ENCODE measurements around the gene CBLB. TPM values are rescaled to one million over a fixed set of nuclear protein-coding genes. Genes with fewer than 3 reads are reported as not detected.

The CBLB gene
- total RNA-seq, 1 experiment from 2014 or later, result 8.6 TPM

DNA sequence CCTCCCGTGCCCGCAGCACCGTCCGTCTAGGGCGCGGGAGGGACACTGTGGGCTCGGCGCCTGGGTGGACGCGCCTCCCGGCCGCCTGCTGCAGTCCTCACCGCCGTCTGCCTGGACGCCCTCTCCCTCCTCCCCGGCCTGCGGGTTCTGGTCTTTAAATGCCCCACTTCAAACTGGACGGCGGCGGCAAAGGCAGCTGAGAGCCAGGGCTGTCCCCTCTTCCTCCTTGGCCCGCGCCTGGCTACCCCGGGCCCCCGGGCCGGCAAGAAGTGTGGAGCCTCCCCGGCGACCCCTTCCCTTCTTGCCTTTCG, 426 bp downstream of the CBLB start:
- ChIA-PET POLR2A (no interaction called here), CTCF (no interaction called here)
- no TSS peak for BruUV-seq (replicated peaks)
- H3K36me3 ChIP-seq (ENCODE audit: control insufficient read depth, insufficient read depth, low read length), result no peaks in the 10 kb centered on the region
- H3K27ac ChIP-seq (ENCODE audit: low read length), result peak overlapping the region; percentile 74
- H3K9me3 ChIP-seq (ENCODE audit: control insufficient read depth, insufficient read depth, low read depth, low read length), result no peaks in the 10 kb centered on the region
- peak; percentile 60 for ATAC-seq
- TF ChIP-seq, protein P1, sequence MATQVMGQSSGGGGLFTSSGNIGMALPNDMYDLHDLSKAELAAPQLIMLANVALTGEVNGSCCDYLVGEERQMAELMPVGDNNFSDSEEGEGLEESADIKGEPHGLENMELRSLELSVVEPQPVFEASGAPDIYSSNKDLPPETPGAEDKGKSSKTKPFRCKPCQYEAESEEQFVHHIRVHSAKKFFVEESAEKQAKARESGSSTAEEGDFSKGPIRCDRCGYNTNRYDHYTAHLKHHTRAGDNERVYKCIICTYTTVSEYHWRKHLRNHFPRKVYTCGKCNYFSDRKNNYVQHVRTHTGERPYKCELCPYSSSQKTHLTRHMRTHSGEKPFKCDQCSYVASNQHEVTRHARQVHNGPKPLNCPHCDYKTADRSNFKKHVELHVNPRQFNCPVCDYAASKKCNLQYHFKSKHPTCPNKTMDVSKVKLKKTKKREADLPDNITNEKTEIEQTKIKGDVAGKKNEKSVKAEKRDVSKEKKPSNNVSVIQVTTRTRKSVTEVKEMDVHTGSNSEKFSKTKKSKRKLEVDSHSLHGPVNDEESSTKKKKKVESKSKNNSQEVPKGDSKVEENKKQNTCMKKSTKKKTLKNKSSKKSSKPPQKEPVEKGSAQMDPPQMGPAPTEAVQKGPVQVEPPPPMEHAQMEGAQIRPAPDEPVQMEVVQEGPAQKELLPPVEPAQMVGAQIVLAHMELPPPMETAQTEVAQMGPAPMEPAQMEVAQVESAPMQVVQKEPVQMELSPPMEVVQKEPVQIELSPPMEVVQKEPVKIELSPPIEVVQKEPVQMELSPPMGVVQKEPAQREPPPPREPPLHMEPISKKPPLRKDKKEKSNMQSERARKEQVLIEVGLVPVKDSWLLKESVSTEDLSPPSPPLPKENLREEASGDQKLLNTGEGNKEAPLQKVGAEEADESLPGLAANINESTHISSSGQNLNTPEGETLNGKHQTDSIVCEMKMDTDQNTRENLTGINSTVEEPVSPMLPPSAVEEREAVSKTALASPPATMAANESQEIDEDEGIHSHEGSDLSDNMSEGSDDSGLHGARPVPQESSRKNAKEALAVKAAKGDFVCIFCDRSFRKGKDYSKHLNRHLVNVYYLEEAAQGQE (IDR thresholded peaks at IDR 0.05; ENCODE audit: insufficient read depth in 1 of 2, low read depth in 2 of 2, low read length in 1 of 2), result no peak
- TF ChIP-seq POLR2AphosphoS5 (IDR thresholded peaks at IDR 0.05; ENCODE audit: low read depth, low read length) (no peak), TCF7L2 (IDR thresholded peaks at IDR 0.05; ENCODE audit: low read depth, low read length) (no peak), SIN3A (IDR thresholded peaks at IDR 0.05; ENCODE audit: borderline replicate concordance, insufficient read depth, low read depth, low read length) (no peak)
- TF ChIP-seq, protein P2, sequence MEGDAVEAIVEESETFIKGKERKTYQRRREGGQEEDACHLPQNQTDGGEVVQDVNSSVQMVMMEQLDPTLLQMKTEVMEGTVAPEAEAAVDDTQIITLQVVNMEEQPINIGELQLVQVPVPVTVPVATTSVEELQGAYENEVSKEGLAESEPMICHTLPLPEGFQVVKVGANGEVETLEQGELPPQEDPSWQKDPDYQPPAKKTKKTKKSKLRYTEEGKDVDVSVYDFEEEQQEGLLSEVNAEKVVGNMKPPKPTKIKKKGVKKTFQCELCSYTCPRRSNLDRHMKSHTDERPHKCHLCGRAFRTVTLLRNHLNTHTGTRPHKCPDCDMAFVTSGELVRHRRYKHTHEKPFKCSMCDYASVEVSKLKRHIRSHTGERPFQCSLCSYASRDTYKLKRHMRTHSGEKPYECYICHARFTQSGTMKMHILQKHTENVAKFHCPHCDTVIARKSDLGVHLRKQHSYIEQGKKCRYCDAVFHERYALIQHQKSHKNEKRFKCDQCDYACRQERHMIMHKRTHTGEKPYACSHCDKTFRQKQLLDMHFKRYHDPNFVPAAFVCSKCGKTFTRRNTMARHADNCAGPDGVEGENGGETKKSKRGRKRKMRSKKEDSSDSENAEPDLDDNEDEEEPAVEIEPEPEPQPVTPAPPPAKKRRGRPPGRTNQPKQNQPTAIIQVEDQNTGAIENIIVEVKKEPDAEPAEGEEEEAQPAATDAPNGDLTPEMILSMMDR (IDR thresholded peaks at IDR 0.05), result no peak
- H3K27me3 ChIP-seq (ENCODE audit: control insufficient read depth, insufficient read depth, low read length), result no peaks in the 10 kb centered on the region
- in situ Hi-C loops (cut with HindIII; ENCODE audit: low pct_unique_long_range_greater_than_20kb, low sequenced_read_pairs), result no loop called here
- H3K4me1 ChIP-seq (ENCODE audit: control insufficient read depth, insufficient read depth, low read length), result peaks cover 16% of the 10 kb centered on the region
- intact Hi-C loops (cut with micrococcal nuclease; ENCODE audit: unreplicated experiment), result loop anchor here (10.0 kb wide), 1 partner anchor 64 kb away; no protein-coding TSS in a partner anchor
- no peak for DNase-seq (ENCODE audit: low read depth, low spot score)
- peak overlapping the region; percentile 91 to 99 for H3K4me3 ChIP-seq (ENCODE audit: low read depth in 2 of 2, low read length in 2 of 2)

DNA sequence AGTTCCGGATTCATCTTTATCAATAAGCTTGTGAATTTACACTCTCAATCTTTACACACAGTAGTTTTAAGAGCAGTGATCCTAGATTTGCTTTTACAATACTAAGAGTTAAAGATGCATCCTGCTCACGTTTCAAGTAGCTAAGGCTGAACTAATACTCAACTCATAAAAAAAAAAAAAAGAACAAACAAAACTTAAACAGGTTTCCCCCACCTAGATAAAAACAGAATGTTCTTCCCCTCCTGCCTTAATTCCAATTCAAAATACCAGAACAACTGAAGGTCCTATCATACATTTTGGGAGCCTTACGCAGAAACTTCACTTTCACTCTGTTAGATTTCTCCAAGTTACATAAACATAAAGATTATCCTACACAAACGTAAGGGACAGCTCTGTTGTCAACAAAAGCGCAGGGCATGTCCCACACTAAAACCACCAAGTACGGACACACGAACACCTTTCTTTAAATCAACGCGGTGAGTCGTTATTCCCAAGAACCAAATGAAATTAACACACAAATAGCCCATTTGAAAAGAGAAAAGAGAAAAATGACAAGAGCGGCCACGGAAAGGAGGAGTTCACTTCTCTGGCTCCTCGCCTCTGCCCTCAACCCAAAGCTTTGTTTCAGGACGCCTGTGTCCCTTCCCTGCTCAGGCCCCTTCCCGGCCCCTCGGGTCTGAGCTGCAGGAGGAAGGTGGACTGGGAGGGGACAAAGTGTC, 941 bp downstream of the CBLB start:
- ATAC-seq (no peak), DNase-seq (ENCODE audit: low read depth, low spot score) (no peak)
- Histone ChIP-seq H3K9me3 (ENCODE audit: control insufficient read depth, insufficient read depth, low read depth, low read length) (no peaks in the 10 kb centered on the region), H3K4me1 (ENCODE audit: control insufficient read depth, insufficient read depth, low read length) (peaks cover 16% of the 10 kb centered on the region), H3K27ac (ENCODE audit: low read length) (peak overlapping the region; percentile 74), H3K36me3 (ENCODE audit: control insufficient read depth, insufficient read depth, low read length) (no peaks in the 10 kb centered on the region), H3K27me3 (ENCODE audit: control insufficient read depth, insufficient read depth, low read length) (no peaks in the 10 kb centered on the region), H3K4me3 (ENCODE audit: low read depth in 2 of 2, low read length in 2 of 2) (peak overlapping the region; percentile 91 to 99)
- intact Hi-C loops (cut with micrococcal nuclease; ENCODE audit: unreplicated experiment) (loop anchor here (10.0 kb wide), 1 partner anchor 63 kb away; no protein-coding TSS in a partner anchor), in situ Hi-C loops (cut with HindIII; ENCODE audit: low pct_unique_long_range_greater_than_20kb, low sequenced_read_pairs) (no loop called here)
- ChIA-PET CTCF (no interaction called here), POLR2A (interaction anchor here (0.6 kb wide), 2 partner anchors 256 to 303 kb away, joined by 4 to 9 read pairs; no protein-coding TSS in a partner anchor)
- BruUV-seq (replicated peaks), result no TSS peak
- TF ChIP-seq, protein P2 (IDR thresholded peaks at IDR 0.05), result no peak
- TF ChIP-seq, protein P1 (IDR thresholded peaks at IDR 0.05; ENCODE audit: insufficient read depth in 1 of 2, low read depth in 2 of 2, low read length in 1 of 2), result no peak
- no peak for TF ChIP-seq SIN3A (IDR thresholded peaks at IDR 0.05; ENCODE audit: borderline replicate concordance, insufficient read depth, low read depth, low read length)
- no peak for TF ChIP-seq TCF7L2 (IDR thresholded peaks at IDR 0.05; ENCODE audit: low read depth, low read length)
- TF ChIP-seq POLR2AphosphoS5 (IDR thresholded peaks at IDR 0.05; ENCODE audit: low read depth, low read length), result no peak
